ENCODE measurements around the gene CCT5.

Gene CCT5

DNA sequence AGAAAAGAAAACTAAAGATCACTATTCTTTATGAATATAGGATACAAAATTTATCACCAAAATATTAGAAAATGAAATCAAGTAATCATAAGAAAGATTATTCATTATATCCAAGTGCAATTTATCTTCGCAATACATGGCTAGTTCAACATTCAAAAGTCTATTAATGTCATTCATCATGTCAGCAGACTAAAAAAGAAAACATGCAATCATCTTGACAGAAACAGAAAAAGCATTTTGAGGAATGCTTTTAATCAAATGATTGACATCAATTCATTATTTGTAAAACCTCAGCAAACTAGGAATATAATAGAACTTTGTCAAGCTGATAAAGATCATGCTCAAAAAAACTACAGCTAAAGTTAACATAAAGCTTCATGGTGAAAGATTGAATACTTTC, 41.1 kb upstream of the CCT5 start:
- no peak overlapping the region for H3K9ac ChIP-seq (ENCODE audit: low read length)
- H4K20me1 ChIP-seq (ENCODE audit: insufficient read depth, low read length) = no peaks in the 10 kb centered on the region
- H3K27ac ChIP-seq (ENCODE audit: low read length) = no peak overlapping the region
- no peak overlapping the region for H3K4me3 ChIP-seq (ENCODE audit: low read length)
- H3K36me3 ChIP-seq (replicated peaks; ENCODE audit: low read depth, low read length) = no peaks in the 10 kb centered on the region
- TF ChIP-seq, protein P1, sequence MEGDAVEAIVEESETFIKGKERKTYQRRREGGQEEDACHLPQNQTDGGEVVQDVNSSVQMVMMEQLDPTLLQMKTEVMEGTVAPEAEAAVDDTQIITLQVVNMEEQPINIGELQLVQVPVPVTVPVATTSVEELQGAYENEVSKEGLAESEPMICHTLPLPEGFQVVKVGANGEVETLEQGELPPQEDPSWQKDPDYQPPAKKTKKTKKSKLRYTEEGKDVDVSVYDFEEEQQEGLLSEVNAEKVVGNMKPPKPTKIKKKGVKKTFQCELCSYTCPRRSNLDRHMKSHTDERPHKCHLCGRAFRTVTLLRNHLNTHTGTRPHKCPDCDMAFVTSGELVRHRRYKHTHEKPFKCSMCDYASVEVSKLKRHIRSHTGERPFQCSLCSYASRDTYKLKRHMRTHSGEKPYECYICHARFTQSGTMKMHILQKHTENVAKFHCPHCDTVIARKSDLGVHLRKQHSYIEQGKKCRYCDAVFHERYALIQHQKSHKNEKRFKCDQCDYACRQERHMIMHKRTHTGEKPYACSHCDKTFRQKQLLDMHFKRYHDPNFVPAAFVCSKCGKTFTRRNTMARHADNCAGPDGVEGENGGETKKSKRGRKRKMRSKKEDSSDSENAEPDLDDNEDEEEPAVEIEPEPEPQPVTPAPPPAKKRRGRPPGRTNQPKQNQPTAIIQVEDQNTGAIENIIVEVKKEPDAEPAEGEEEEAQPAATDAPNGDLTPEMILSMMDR (IDR thresholded peaks at IDR 0.05; ENCODE audit: low read depth, low read length) = no peak
- TF ChIP-seq EZH2phosphoT487 (IDR thresholded peaks at IDR 0.05; ENCODE audit: low read depth) = no peak
- no peak overlapping the region for H3K4me2 ChIP-seq (ENCODE audit: low read length)
- no peaks in the 10 kb centered on the region for H3K79me2 ChIP-seq (ENCODE audit: low read length)
- no peak overlapping the region for H2AFZ ChIP-seq (ENCODE audit: low read depth, low read length)
- no peaks in the 10 kb centered on the region for H3K4me1 ChIP-seq (ENCODE audit: low read length)
- no peaks in the 10 kb centered on the region for H3K27me3 ChIP-seq (ENCODE audit: low read depth, low read length)
- no peaks in the 10 kb centered on the region for H3K9me3 ChIP-seq (ENCODE audit: insufficient read depth, low read length)

DNA sequence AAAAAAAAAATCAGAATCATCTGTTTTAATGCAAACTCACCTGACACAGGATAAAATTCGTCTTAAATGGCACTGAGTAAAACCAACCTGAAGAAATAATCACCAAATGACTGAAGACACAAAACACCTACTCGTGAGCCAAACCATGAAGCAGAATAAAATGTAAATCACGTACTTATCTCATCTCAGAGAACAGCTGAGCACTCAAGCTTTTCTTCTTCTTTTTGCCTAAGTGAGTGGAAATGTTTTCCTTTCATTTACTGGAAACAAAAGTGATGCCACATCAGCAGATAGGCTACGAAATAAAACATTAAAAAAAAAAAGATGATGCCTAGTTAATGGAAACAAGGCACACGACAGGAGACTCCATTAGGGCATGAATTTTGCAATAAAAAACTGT, 36.8 kb upstream of the CCT5 start:
- H3K79me2 ChIP-seq (ENCODE audit: low read length) = no peaks in the 10 kb centered on the region
- TF ChIP-seq EZH2phosphoT487 (IDR thresholded peaks at IDR 0.05; ENCODE audit: low read depth) = no peak
- TF ChIP-seq, protein P1 (IDR thresholded peaks at IDR 0.05; ENCODE audit: low read depth, low read length) = no peak
- no peaks in the 10 kb centered on the region for H4K20me1 ChIP-seq (ENCODE audit: insufficient read depth, low read length)
- no peaks in the 10 kb centered on the region for H3K9me3 ChIP-seq (ENCODE audit: insufficient read depth, low read length)
- H3K27ac ChIP-seq (ENCODE audit: low read length) = no peak overlapping the region
- no peaks in the 10 kb centered on the region for H3K36me3 ChIP-seq (replicated peaks; ENCODE audit: low read depth, low read length)
- H3K4me1 ChIP-seq (ENCODE audit: low read length) = no peaks in the 10 kb centered on the region
- H3K4me2 ChIP-seq (ENCODE audit: low read length) = no peak overlapping the region
- no peaks in the 10 kb centered on the region for H3K27me3 ChIP-seq (ENCODE audit: low read depth, low read length)
- H3K4me3 ChIP-seq (ENCODE audit: low read length) = no peak overlapping the region
- H3K9ac ChIP-seq (ENCODE audit: low read length) = no peak overlapping the region
- no peak overlapping the region for H2AFZ ChIP-seq (ENCODE audit: low read depth, low read length)

DNA sequence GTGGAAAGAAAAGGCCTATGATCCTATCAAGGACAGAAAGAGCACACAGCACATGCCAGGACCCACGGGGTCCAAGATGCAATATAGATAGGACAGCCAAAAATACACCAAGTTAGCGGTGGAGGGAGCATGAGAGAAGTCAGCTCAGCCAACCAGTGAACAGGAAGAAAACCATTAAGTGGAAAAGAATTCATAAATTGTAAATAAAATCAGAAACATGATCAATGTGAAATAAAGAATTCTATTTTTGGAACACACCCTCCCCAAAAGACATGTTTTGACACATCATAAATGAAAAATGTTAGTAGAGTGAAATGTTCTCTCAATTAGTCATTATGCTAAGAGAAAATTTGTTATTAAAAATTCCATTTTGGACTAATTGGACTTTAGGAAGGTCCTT, 36.0 kb upstream of the CCT5 start:
- H3K4me1 ChIP-seq (ENCODE audit: low read length) = no peaks in the 10 kb centered on the region
- no peak overlapping the region for H3K27ac ChIP-seq (ENCODE audit: low read length)
- H3K79me2 ChIP-seq (ENCODE audit: low read length) = no peaks in the 10 kb centered on the region
- H3K9me3 ChIP-seq (ENCODE audit: insufficient read depth, low read length) = no peaks in the 10 kb centered on the region
- TF ChIP-seq, protein P1 (IDR thresholded peaks at IDR 0.05; ENCODE audit: low read depth, low read length) = no peak
- TF ChIP-seq EZH2phosphoT487 (IDR thresholded peaks at IDR 0.05; ENCODE audit: low read depth) = no peak
- no peaks in the 10 kb centered on the region for H4K20me1 ChIP-seq (ENCODE audit: insufficient read depth, low read length)
- H3K9ac ChIP-seq (ENCODE audit: low read length) = no peak overlapping the region
- no peak overlapping the region for H2AFZ ChIP-seq (ENCODE audit: low read depth, low read length)
- no peaks in the 10 kb centered on the region for H3K36me3 ChIP-seq (replicated peaks; ENCODE audit: low read depth, low read length)
- H3K4me2 ChIP-seq (ENCODE audit: low read length) = no peak overlapping the region
- H3K27me3 ChIP-seq (ENCODE audit: low read depth, low read length) = no peaks in the 10 kb centered on the region
- H3K4me3 ChIP-seq (ENCODE audit: low read length) = no peak overlapping the region

DNA sequence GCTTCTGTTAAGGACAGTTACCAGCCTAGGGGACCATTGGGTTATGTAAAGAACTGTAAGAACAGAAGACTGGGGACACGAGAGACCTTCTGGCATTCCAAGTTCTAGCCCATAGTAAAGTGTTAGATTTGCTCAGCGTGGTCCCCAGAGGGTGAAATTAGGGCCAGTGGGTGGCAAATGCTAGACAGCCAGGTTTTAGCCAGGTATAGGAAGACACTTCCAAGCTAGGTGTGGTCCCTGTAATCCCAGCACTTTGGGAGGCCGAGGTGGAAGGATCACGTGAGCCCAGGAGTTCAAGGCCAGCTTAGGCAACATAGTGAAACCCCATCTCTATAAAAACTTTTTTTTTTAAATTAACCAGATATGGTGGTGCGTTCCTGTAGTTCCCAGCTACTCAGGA, 34.7 kb upstream of the CCT5 start:
- no peaks in the 10 kb centered on the region for H3K4me1 ChIP-seq (ENCODE audit: low read length)
- no peaks in the 10 kb centered on the region for H3K9me3 ChIP-seq (ENCODE audit: insufficient read depth, low read length)
- no peak for TF ChIP-seq EZH2phosphoT487 (IDR thresholded peaks at IDR 0.05; ENCODE audit: low read depth)
- TF ChIP-seq, protein P1 (IDR thresholded peaks at IDR 0.05; ENCODE audit: low read depth, low read length) = no peak
- no peak overlapping the region for H3K4me2 ChIP-seq (ENCODE audit: low read length)
- H3K79me2 ChIP-seq (ENCODE audit: low read length) = no peaks in the 10 kb centered on the region
- no peak overlapping the region for H3K9ac ChIP-seq (ENCODE audit: low read length)
- H3K27me3 ChIP-seq (ENCODE audit: low read depth, low read length) = no peaks in the 10 kb centered on the region
- H3K36me3 ChIP-seq (replicated peaks; ENCODE audit: low read depth, low read length) = no peaks in the 10 kb centered on the region
- H3K27ac ChIP-seq (ENCODE audit: low read length) = no peak overlapping the region
- H3K4me3 ChIP-seq (ENCODE audit: low read length) = no peak overlapping the region
- no peak overlapping the region for H2AFZ ChIP-seq (ENCODE audit: low read depth, low read length)
- H4K20me1 ChIP-seq (ENCODE audit: insufficient read depth, low read length) = no peaks in the 10 kb centered on the region

Measured in OCI-LY3 (cell line).